Inflammatory macrophage treated with lipopolysaccharide for 1 hour (primary cell): ENCODE measurements around the gene TINAGL1.
A peak's percentile ranks its signal among the peaks of the same experiment; 100 is the strongest.
"Not testable (repeated sequence)": the region's sequence is repeated elsewhere in the genome, so short reads cannot be mapped to it uniquely, and the experiment has no call there.

ENCODE experiments used
- DNase-seq, 2 donors: peaks; one replicate each; pipeline ENCODE4 v3.0.0-alpha.2; 2020 to 2022

TINAGL1 gene

DNA sequence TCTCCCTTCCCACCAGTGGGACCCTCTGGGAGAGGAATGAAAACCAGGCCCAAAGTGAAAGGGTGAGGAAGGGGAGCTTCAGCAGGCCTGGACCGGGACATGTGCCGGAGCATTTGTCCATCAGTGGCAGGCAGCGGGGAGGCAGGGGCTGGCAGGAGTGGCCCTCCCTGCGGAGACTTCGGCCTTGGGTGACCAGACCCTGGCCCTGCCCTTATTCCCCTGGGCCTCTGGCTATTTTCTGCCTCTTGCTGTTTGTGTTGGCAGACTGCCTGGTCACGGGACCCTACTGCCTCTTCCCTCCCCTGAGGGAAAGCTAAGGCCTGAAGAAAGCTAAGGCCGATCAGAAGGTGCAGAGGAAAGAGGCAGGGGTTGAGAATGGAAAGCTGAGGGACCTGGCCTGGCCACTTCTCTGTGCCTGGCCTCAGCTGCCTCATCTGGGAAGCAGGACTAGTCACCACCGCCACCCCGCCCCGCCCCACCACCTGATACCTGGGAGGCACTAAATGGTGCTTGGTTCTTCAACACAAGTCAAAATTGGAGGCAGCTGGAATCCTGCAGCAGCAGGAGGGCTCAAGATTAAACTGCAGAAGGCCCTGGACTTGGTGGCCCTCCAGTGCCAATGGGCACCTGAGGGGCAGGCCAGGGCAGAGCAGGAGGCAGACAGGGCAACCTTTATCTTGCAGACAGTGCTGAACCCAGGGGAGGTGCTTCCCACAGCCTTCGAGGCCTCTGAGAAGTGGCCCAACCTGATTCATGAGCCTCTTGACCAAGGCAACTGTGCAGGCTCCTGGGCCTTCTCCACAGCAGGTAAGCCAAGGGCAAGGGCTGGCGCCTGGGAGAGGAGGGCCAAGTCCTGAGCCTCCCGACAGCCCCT, 7.9 kb downstream of the TINAGL1 start:
- DNase-seq: no peak

DNA sequence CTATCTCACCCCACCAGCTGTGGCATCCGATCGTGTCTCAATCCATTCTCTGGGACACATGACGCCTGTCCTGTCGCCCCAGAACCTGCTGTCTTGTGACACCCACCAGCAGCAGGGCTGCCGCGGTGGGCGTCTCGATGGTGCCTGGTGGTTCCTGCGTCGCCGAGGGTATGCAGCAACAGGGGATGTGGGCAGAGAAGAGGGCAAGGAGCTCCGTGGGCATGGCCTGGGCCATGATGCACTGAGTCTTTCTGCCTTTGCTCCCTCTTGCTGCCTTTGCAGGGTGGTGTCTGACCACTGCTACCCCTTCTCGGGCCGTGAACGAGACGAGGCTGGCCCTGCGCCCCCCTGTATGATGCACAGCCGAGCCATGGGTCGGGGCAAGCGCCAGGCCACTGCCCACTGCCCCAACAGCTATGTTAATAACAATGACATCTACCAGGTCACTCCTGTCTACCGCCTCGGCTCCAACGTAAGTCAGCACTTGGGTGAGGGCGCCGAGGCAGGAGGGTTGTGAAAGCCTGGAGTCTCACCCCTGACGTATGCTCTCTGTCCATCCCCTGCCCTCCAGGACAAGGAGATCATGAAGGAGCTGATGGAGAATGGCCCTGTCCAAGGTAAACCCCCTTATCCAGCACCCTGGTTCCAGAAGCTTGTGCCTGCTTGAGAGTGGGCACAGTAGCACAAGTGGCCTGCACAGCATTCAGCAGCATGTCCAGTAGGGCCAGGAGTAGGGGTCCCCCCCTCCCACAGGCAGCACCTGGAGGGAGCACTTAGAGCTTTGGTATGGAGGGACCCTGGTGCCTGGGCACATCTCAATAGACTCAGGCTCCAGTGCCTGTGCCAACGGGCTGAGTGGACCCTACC, 8.8 kb downstream of the TINAGL1 start:
- no peak for DNase-seq

DNA sequence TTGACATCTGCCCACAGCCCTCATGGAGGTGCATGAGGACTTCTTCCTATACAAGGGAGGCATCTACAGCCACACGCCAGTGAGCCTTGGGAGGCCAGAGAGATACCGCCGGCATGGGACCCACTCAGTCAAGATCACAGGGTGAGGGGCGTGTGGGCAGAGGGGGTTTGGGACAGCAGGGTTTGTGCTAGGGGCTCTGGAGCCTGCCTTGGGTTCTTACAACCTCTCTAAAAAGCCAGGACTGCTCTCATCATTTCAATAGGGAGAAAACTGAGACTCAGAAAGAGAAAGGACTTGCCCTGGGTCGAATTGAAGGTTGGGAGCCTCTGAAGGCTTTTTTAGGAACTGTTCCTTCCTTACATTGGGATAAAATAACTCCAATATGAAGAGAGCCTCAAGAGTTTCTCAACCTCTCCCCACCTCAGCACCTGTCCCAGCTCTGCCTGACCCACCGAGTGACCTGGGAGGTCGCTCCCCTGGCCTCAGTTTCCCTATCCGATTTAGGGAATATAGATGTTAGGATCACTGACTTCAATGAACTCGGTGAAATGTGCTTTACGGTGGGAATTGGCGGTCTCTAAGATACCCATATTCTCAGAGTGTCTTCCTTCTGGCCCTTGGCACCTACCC, 9.5 kb downstream of the TINAGL1 start:
- no peak for DNase-seq

DNA sequence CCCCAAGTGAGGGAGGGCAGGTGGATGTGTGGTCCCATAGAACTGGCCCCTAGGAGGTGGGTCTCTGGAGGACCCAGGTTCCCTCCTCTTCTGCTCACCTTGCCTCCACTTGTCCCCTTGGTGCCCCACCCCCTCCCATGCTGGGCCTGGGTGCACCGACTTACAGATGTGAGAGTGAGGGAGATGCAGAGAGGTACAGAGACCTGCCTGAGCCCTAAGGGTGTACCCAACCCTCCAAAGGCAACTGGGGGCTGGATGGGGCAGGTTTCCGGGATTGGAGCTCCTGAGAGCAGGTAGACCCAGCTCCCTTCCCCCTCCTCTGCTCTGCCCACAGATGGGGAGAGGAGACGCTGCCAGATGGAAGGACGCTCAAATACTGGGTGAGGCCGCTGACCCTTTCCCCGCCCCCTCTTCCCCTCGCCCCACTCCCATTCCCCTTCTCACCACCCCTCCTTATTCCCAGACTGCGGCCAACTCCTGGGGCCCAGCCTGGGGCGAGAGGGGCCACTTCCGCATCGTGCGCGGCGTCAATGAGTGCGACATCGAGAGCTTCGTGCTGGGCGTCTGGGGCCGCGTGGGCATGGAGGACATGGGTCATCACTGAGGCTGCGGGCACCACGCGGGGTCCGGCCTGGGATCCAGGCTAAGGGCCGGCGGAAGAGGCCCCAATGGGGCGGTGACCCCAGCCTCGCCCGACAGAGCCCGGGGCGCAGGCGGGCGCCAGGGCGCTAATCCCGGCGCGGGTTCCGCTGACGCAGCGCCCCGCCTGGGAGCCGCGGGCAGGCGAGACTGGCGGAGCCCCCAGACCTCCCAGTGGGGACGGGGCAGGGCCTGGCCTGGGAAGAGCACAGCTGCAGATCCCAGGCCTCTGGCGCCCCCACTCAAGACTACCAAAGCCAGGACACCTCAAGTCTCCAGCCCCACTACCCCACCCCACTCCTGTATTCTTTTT, 10.3 kb downstream of the TINAGL1 start:
- DNase-seq: peak in 1 of 2 donors; percentile 9

DNA sequence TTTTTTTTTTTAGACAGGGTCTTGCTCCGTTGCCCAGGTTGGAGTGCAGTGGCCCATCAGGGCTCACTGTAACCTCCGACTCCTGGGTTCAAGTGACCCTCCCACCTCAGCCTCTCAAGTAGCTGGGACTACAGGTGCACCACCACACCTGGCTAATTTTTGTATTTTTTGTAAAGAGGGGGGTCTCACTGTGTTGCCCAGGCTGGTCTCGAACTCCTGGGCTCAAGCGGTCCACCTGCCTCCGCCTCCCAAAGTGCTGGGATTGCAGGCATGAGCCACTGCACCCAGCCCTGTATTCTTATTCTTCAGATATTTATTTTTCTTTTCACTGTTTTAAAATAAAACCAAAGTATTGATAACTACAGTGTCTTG, 11.0 kb downstream of the TINAGL1 start:
- not testable (repeated sequence) for DNase-seq

DNA sequence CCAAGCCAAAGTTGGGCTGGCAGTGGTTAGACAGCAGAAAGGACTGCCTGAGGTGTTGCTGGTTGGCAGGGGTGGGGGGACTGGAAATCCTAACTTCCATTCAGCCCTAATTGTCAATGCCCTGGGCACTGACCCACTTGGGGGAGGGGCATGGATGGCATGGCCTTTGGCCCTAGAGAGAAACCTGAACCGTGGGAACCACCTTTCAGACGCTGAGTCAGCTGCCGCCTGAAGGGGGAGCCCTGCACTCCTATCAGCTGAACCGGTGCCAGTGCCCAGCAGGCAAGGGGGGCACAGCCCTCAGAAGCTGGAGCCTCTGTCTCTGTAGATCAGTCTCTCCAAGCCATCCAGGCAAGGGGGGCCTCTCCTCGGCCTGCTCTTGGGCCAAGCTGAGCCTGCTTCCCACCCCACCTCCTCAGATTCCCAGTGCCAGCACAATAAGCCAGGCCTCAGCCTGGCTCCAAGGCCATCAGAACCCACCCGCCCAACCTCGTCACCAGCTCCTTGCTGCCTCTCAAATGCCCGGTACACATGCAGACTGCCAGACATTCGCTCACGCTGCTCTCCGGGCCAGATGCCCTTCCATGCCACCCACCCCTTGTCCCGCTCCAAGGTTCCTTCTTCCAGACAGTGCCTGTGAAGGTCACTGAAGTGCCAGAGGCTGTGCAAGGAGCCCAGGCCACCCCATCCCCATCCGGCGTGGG, 11.6 kb downstream of the TINAGL1 start:
- peak; percentile 33 to 60 for DNase-seq

DNA sequence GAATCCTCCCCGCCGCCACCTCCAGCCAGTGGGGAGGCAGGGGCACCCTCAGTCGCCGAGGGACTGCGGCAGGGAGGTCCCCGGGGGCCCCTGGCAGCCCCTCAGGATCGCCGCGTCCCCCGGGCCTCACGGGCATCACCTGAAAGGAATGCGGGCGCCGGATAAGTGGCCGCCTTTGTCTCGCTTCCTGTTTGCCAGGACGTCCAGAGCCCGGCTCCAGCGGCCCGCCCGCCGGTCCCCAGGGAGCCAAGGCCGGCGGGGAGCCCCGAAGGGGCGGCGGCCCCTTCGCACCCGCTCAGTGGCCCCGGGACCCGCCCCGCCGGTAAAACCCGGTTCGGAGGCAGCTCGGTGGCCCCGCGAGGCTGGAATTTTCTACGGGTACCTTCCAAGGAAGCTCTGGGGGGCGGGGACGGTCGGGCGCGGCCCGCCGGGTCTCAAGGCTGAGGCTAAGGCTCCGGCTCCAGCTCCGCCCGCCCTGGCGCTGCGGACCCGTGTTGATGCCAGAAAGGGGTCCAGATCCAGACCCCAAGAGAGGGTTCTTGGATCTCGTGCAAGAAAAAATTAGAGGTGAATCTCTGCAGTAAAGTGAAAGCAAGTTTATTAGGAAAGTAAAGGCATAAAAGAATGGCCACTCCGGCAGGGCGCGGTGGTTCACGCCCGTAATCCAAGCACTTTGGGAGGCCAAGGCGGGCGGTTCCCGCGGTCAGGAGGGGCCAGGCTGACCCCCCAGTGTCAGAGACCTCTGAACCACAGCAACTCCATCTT, 12.6 kb downstream of the TINAGL1 start:
- no peak for DNase-seq

DNA sequence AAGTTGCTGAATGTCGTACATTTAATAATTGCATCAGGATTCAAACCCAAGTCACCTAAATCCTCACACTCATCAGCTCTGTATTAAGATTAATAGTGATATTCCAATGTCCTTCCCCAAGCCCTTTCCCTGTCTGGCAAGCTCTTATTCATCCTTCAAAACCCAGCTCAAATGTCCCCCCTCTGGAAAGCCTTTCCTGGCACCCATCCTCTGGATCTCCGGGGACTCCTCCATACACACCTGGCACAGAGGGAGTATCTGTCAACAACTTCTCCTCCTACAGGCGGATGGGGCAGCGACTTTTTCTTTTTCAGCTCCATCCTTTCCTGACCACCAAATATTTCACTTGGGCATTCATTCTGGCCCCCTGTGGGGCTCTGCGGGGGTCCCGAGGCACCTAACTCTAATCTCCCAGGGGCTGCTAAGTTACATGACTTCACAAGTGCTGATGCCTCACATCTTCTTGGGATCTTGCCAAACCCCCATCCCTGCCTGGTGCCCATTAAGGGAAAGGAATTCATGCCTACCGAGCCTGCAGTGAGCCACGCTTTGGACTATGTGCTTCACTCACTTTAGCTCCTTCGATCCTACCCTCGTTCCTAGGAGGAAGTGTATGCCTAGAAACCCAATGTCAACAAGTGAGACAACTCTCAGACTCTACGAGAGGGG, 15.2 kb downstream of the TINAGL1 start:
- DNase-seq: no peak

DNA sequence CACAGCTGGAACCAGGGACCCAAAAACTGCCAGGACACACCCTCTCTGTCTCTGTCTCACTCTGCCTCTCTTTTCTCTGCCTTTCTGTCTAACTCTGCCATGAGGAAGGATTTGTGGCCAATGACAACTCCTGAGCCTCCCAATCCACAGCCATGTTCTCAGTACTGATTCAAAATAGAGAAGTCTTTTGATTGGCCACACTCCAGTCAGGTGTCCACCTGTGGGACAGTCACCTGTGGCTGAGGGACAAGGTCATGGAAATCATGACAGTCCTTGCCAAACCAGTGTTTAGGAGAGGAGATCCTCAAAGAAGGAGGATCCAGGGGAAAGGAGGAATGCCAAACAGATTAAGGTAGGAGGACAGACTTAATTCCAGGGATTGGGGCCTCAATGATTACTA, 15.8 kb downstream of the TINAGL1 start:
- DNase-seq: no peak

DNA sequence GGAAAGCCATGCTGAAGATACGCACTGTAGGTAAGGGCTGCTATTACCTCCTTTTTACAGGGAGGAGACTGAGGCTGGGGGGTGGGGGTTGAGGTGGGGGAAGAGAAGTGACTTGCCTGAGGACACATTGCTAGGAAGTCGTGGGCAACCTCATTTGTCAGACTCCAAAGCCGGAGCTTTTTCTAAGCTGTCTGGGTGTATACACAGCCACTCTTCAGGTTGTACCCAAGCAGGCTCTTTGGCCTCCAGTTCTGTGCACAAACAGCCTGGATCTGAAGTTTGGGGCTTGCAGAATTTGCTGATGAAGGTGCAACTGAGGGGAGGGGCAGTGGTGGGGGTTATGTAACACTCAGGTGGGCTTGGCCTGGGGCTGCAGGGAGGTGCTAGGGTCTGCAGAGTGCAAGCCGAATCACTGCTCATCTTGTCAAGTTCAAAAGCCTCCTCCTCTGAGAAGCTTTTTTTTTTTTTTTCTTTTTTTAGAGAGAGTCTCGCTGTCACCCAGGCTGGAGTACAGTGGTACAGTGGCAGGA, 16.9 kb downstream of the TINAGL1 start:
- no peak for DNase-seq

DNA sequence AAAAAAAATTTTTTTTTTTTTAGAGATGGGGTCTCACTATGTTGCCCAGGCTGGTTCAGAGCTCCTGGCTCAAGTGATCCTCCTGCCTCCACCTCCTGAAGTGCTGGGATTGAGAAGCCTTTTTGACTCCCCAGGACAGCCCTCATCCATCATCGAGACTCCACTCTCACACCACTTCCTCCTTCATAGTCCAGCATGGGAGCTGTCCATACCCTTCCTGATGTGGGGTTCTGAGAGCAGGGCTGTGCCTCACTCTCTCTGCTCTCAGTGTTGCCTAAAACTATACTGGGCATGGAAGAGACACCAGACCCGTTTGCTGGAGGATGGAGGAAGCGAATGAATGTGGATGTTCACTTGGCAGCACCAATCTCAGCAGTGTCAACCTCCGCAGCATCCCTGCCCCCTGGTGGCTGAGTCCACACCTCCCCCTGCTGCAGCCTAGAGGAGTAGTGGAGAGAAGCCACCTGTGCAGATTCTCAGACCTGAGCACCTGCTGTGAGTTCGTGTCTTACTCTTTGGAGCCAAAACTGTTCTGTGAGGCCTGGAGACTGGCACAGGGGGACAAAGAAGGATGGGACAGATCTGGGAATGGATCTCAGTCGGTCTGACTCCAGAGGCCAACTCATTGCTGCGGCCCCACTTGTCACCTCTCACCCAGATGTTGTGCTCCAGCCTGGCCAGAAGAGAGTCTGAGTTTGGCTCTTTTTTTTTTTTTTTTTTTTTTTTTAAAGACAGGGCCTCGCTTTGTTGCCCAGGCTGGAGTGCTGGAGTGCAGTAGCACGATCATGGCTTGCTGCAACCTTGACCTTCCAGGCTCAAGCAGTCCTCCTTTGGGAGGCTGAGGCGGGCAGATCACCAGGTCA, 17.7 kb downstream of the TINAGL1 start:
- peak; percentile 47 to 69 for DNase-seq

DNA sequence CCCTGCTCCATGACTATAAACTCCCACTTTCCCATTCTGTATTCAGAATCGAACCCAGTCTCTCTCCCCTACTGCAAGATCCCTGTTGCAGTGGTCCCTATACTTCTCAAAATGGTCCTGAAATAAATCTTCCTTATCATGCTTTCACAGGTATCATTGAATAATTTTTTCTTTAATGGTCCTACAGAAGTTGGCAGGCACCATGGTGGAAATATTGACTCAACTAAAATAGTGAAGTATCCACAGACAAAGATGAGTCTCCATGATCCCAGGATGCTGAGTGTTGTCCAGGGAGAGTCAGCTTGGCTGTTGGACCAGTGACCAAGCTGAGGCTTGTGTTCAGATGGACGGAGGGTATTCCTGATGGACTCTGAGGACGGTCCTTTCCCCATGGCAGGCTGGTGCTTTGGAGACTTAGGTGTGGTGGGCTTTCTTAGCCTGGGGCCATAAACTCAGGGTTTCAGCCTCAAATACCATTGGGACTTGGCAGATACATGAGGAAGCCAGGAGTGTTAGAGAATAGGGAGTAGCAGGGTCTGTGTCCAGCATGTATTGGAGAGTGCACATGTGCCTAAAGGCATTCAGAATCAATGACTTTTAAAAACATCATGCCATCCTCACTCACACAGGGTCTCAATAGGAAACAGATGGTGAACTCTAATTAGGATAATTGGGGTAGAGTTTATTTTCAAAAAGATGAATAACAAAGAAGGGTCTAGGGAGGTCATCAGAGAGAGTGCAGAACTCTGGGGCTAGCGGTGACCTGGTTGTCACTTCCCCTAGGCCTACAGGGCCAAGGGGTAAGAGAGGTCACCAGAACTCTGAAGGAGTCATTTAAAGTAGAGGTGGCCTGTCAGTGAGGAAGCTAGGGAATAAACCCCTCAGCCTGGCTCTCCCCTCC, 19.8 kb downstream of the TINAGL1 start:
- DNase-seq: no peak

DNA sequence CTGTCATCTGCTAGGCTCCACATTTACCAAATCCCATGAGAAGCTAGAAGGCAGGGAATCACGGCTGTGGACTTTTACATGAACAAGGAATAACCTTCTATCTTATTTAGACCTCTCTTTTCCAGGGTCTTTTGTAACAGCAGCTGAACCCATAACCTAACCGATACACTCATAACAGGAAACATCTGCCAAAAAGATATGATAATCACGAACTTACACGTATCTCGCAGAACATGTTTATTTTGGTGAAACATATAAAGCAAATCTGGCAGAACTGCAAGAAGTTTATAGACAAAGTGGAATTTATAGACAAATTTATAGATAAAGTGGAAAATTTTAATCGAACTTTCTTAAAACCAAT, 20.4 kb downstream of the TINAGL1 start:
- no peak for DNase-seq

DNA sequence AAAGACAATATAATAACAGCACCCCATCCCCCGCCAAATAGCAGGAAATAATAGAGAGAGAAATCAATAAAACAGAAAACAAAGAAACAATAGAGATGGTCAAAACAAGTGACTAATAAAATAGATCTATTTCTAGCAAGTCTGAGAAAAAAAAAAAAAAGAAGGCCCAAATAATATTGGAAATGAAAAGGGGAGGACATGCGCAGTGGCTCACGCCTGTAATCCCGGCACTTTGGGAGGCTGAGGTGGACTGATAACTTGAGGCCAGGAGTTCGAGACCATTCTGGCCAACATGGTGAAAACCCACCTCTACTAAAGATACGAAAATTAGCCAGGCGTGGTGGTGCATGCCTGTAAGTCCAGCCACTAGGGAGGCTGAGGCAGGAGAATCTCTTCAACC, 22.7 kb downstream of the TINAGL1 start:
- DNase-seq: no peak

DNA sequence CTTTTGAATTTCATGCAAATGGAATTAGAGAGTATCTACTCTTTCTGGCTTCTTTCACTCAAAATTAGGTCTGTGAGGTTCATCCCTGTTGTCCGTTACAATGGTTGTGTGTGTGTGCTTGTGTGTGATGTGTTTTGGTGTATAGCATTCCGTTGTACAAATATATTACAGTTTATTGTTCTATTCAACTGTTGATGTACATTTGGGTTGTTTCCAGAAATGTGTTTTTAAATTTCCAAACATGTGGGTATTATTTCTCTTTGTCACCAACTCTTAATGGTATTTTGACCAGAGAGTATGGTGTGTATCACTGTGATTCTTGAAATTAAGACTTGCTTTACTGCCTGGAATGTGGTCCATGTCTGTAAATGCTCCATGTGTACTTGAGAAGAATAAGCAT, 24.3 kb downstream of the TINAGL1 start:
- DNase-seq: no peak

DNA sequence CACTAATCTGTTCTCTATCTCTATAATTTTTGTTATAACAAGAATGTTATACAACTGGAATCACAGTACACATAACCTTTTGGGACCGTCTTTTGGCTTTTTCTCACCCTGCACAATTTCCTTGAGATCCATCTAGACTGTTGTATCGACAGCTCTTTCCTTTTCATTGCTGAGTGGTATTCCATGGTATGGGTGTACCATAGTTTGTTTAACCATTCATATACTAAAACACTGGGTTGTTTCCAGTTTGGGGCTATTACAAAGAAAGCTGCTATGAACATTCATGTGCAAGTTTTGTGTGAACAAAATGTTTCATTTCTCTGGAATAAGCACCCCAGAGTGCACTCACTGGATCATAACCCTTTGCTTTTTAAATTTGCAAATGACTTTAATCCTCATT, 25.8 kb downstream of the TINAGL1 start:
- DNase-seq: no peak

DNA sequence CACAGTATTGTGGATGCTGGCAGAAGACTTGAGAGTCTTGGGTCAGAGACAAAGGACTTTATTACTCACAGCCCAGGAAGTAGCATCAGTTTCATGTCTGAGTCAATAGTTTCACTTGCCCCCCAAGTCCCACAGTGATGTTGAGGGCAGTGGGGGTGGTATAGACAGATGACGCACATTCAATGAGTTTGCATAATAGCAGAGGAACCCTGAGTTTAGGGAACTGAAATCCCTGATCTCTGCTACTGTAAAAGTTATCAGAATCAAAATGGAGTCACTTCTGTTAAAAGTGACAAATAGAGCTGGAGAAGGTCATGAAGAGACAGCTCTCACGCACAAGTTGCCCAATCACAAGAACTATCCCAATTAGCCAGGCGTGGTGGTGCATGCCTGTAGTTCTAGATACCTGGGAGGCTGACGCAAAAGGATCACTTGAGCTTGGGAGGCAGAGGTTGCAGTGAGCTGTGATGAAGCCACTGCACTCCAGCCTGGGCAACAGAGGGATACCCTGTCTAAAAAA, 29.7 kb downstream of the TINAGL1 start:
- peak; percentile 90 to 95 for DNase-seq

DNA sequence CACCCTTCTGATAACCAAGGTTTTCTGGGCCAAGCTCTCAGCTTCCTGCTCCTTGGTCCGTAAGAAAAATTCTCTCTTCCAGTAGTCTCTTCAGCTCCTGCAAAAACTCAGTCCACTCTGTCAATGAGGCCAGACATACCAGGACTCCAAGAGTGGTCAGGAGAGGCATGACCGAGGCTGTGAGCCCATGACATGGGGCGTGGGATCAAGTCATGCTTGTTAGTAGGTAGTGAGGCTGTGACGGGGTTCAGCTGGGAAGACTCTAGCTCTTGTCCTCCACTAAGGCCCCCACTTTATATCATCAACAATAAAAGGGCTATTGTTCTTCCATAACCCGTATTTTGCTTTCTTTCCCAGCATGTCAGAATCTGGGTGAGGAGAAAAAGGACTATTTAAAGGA, 31.0 kb downstream of the TINAGL1 start:
- DNase-seq: no peak
